Measurements from ENCODE around the gene CMTR1. TPM values are rescaled to one million over a fixed set of nuclear protein-coding genes. Genes with fewer than 3 reads are reported as not detected.

CMTR1 gene
- total RNA-seq, 1 experiment from 2014 or later = 28.7 TPM

DNA sequence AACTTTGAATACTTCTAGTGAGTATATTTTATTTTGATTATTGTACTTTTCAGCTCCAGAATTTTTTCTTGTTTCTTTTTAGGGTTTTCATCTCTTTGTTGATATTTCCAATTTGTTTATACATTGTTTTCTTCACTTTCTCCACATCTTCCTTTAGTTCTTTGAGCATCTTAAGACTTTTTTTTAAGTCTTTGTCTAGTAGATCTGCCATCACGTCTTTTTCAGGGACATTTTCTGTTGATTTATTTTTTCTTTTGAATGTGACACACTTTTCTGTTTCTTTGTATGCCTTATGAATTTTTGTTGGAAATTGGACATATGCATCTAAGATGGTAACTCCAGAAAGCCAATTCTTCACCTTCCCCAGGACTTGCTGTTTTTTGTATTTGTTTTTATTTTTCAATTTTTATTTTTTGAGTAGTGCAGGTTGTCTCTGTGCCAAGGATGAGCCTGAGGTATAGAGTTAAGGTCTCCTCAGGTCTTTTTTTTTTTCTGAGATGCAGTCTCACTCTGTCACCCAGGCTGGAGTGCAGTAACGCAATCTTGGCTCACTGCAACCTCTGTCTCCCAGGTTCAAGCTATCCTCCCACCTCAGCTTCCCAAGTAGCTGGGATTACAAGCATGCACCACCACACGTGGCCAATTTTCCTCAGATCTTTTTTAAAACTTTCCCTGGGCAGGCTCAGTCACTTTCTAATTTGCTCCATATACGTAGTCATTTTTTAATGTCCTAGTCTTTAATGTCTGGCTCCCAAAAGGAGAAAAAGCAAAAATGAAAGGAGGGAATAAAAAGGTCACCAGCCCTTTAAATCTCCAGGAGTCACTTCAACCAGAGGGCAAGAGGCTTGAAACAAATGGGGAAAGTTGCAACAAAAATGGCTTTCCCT is 6.7 kb upstream of the CMTR1 start:
- H3K4me3 ChIP-seq (replicated peaks in 1 of 2; ENCODE audit: low read depth in 1 of 2, low read length in 2 of 2) = no peak overlapping the region
- CTCF ChIA-PET = no interaction called here
- H4K20me1 ChIP-seq (ENCODE audit: insufficient read depth) = no peaks in the 10 kb centered on the region
- ATAC-seq (no peak), DNase-seq (ENCODE audit: low read depth, low spot score) (no peak)
- no TSS peak for BruUV-seq (replicated peaks)
- no peaks in the 10 kb centered on the region for H3K27me3 ChIP-seq (ENCODE audit: insufficient read depth, low read length)
- intact Hi-C loops (cut with micrococcal nuclease) = no loop called here
- POLR2A ChIA-PET = no interaction called here
- 0 out of 2 replicates have a peak, but pooled peaks cover 3% of the 10 kb centered on the region for H3K9me2 ChIP-seq (ENCODE audit: insufficient read depth)
- H3K9me3 ChIP-seq (ENCODE audit: control insufficient read depth in 1 of 2, insufficient read depth in 1 of 2, low read depth in 1 of 2, low read length in 2 of 2) = no peaks in the 10 kb centered on the region
- H3K4me1 ChIP-seq (ENCODE audit: control insufficient read depth in 1 of 2, insufficient read depth in 2 of 2, low read length in 2 of 2) = no peaks in the 10 kb centered on the region
- no peaks in the 10 kb centered on the region for H3K79me2 ChIP-seq (ENCODE audit: insufficient read depth, low read length)
- H3K36me3 ChIP-seq (ENCODE audit: control insufficient read depth in 1 of 2, insufficient read depth in 2 of 2, low read length in 2 of 2) = no peaks in the 10 kb centered on the region
- H3K27ac ChIP-seq (ENCODE audit: low read depth, low read length) = no peak overlapping the region
- RAD21 ChIA-PET (ENCODE audit: low non-redundant PET in 1 of 2, low total read pairs in 2 of 2, uncharacterized antibody in 2 of 2, unreplicated experiment in 2 of 2) = no interaction called here
- TF ChIP-seq TCF7L2 (IDR thresholded peaks at IDR 0.05; ENCODE audit: borderline replicate concordance, extremely low read depth, insufficient read depth, insufficient read length) = no peak
- TF ChIP-seq CBX3 (IDR thresholded peaks at IDR 0.05; ENCODE audit: low read depth) = no peak
- no peak for TF ChIP-seq ELF1 (IDR thresholded peaks at IDR 0.05; ENCODE audit: borderline replicate concordance, low read depth)
- TF ChIP-seq ZFX (IDR thresholded peaks at IDR 0.05) = no peak
- TF ChIP-seq, protein P1, sequence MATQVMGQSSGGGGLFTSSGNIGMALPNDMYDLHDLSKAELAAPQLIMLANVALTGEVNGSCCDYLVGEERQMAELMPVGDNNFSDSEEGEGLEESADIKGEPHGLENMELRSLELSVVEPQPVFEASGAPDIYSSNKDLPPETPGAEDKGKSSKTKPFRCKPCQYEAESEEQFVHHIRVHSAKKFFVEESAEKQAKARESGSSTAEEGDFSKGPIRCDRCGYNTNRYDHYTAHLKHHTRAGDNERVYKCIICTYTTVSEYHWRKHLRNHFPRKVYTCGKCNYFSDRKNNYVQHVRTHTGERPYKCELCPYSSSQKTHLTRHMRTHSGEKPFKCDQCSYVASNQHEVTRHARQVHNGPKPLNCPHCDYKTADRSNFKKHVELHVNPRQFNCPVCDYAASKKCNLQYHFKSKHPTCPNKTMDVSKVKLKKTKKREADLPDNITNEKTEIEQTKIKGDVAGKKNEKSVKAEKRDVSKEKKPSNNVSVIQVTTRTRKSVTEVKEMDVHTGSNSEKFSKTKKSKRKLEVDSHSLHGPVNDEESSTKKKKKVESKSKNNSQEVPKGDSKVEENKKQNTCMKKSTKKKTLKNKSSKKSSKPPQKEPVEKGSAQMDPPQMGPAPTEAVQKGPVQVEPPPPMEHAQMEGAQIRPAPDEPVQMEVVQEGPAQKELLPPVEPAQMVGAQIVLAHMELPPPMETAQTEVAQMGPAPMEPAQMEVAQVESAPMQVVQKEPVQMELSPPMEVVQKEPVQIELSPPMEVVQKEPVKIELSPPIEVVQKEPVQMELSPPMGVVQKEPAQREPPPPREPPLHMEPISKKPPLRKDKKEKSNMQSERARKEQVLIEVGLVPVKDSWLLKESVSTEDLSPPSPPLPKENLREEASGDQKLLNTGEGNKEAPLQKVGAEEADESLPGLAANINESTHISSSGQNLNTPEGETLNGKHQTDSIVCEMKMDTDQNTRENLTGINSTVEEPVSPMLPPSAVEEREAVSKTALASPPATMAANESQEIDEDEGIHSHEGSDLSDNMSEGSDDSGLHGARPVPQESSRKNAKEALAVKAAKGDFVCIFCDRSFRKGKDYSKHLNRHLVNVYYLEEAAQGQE (IDR thresholded peaks at IDR 0.05; ENCODE audit: low read depth) = no peak
- TF ChIP-seq, protein P2, sequence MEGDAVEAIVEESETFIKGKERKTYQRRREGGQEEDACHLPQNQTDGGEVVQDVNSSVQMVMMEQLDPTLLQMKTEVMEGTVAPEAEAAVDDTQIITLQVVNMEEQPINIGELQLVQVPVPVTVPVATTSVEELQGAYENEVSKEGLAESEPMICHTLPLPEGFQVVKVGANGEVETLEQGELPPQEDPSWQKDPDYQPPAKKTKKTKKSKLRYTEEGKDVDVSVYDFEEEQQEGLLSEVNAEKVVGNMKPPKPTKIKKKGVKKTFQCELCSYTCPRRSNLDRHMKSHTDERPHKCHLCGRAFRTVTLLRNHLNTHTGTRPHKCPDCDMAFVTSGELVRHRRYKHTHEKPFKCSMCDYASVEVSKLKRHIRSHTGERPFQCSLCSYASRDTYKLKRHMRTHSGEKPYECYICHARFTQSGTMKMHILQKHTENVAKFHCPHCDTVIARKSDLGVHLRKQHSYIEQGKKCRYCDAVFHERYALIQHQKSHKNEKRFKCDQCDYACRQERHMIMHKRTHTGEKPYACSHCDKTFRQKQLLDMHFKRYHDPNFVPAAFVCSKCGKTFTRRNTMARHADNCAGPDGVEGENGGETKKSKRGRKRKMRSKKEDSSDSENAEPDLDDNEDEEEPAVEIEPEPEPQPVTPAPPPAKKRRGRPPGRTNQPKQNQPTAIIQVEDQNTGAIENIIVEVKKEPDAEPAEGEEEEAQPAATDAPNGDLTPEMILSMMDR (IDR thresholded peaks at IDR 0.05 in 2 of 3, conservative IDR thresholded peaks at IDR 0.05 in 1 of 3; ENCODE audit: borderline replicate concordance in 1 of 3, insufficient read depth in 1 of 3, low read depth in 2 of 3, low read length in 2 of 3) = no peak
- no peak for TF ChIP-seq SP1 (IDR thresholded peaks at IDR 0.05; ENCODE audit: low read depth)
- TF ChIP-seq ZNF274 (IDR thresholded peaks at IDR 0.05; ENCODE audit: low read depth, low read length) = no peak
- no peak overlapping the region for H2AFZ ChIP-seq (ENCODE audit: low read depth, low read length, poor library complexity, severe bottlenecking)
- no peak overlapping the region for H3K4me2 ChIP-seq (ENCODE audit: low read length)
- no peak overlapping the region for H3K9ac ChIP-seq (ENCODE audit: low read length)

All from HCT116 (cell line).